SIG-M5 treated with dmso at 0.1 percent for 504 hours (cell line): ENCODE results near the gene SPRR2G.
"Not testable (repeated sequence)": the region's sequence is repeated elsewhere in the genome, so short reads cannot be mapped to it uniquely, and the experiment has no call there.

ENCODE experiments used
- DNase-seq: peaks from one replicate; lab custom pipeline; 2025; ENCODE audit not compliant: unreplicated experiment; lab: John Stamatoyannopoulos, UW

SPRR2G gene

DNA sequence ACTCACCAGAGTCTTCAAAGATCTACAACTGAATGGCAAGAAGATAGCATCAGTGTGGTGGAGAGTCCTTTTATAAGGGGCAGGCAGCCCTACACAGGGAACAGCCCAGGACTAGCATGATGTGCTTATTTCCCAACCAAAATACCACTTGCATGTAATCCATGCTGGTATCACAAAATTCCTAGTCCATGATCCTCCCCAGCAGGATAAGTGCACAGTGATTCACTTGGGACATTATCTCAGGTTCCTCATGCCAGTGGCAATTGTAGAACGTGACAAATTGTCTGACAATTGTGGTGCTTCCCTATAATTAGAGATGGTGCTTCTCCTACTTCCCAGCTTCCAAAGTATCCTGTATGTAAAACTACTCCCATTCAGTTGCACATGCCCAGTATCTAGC, at the start of gene SPRR2G:
Gene SPRR2G (minus strand): TSS at position 45 of the 400 bp plus-strand sequence. CDS start 780 bp downstream, outside the sequence.
- no peak for DNase-seq

DNA sequence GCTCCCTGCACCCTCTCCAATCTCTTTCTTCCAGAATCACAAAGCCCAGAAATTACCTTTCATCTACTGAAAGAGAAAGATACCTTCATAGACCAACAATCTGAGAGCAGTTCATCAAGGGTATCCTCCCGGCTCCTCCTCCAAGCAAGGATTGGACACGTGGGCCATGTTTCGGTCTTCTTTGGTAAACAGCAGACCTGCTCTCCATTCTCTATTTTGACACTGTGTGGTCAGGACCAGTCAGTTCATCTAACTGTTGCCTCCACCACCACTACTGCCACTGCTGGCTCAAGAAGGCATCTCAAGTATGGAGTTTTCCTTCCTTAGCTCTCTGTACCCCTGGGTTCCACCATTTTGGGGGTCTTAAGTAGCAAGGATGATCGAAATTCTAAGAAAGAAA, 44.5 kb upstream of the SPRR2G start:
- DNase-seq = no peak

DNA sequence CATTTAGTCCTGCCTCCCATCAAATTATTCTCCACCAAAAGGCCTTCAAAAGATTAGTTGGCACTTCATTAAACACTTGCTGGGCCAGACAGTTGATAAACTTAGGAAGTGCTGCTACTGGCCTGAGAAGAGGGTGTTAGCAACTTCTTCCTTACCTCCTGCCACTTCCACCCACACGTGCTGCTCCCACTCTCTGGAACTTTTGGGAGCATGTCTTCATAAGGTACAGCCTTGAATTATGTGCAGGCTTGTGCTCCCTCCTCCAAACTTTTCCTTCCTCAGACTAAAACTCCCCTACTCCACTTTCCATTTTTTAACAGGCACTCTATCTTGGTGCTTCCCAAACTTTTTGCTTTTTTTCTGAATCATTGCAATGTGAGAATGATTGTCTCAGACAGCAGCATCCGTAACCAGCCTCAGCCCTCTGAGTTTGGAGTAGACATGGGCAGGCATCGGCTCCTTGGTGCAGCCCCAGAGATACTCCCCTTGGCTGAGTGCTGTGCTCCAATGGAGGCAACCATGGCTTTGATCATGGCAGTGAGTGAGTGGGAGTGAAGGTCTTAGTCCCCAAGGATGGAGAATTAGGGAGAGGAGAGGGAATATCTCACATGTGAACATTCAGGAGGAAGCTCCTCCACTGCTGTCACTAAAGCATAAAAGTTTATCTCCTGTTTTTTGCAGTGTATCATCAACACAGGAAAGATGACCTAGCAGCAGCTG, 43.8 kb upstream of the SPRR2G start:
- no peak for DNase-seq

DNA sequence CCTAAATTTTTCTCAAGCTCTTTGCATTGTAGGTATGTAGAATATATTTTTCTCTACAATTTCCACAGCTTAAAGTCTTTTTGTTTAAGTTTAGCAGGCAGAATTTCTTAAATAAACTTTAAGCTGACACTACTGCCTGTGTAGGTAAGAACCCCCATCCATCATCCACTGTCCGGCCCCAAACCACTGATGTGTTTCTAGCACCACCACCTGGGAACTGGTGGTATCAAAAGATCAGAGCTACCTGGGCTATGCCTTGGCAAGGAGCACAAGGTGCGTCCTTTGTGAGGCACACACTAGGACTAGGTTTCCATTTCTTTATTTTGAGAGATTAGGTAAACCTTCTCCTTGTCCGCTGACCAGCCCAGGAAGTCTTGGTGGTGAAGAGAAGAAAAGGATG, 42.0 kb upstream of the SPRR2G start:
- no peak for DNase-seq

DNA sequence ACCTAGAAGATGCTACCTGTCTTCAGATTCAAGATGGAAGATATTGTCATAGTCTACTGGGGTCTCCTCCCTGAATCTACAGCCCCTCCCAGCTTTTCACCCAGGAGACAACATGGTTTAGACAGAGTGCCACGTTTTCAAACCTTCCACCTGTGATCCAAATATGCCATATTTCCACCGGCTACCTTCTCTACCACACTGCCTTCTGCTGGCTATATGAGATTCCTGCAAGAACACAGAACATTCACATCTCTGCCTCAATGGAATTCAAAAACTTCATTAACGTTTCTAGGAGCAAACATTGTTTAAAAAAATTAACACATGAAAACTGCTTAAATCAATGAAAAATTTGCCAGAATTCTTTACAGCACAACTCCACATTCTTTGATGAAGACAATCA, 39.7 kb upstream of the SPRR2G start:
- peak; percentile 28 for DNase-seq

DNA sequence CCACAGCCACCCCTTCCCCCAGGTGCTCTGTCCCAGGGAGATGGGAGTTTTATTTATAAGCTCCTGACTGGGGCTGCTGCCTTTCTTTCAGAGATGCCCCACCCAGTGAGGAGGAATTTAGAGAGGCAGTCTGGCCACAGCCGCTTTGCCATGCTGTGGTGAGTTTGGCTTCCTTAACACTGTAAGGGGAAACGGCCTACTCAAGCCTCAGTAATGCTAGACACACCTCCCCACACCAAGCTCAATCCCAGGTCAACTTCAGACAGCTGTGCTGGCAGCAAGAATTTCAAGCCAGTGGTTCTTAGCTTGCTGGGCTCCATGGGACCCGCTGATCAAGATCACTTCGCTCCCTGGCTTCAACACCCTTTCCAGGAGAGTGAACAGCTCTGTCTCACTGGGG, 37.6 kb upstream of the SPRR2G start:
- DNase-seq = not testable (repeated sequence)

DNA sequence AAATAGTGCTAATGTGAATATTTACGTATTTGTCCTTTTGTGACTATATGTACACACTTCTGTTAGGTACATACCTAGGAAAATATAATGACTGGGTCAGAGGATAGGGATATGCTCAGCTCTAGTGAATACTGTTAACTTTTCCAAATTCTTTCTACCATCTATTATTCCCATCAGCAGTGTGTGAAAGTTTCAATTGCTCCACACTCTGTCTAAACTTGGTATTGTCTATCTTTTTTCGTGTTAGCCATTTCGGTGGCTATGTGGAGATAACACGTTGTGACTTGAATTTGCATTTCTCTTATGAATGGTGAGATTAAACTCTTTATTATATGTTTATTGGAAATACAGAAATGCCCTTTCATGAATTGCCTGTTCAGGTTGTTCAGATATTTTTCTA, 29.9 kb upstream of the SPRR2G start:
- DNase-seq = no peak

DNA sequence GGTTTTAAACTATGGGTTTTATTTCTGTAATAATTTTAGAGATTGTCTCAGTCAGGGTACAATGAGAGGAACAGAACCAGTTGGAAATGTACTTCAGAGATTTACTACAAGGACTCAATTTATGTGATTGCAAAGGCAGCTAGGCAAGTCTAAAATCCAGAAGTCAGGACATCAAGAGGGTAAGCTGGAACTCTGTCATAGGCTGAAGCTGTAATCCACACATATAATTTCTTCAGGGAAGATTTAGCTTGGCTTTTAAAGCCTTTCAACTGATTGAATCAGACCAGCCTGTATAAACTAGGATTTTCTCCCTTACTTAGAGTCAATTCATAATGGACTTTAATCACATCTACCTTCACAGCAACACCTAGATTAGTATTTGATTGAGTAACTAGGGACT, 28.2 kb upstream of the SPRR2G start:
- DNase-seq = no peak

DNA sequence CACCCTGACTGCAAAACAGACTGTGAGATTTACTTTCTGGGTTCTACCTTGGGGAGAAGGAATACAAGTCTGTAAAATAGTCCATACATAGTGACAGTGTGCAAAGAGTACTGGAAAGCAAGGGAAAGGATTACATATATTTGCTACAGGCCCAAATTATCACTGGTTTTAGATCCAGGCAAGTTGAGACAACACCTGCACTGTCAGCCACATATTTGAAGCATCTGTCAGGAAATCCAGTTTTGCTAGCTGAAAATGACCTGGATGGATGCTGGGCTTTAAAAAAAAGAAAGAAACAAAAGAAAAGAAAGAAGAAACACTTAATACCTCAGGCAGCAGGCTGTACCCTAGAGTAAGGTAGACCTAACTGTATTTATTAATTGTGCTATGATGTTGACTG, 23.9 kb upstream of the SPRR2G start:
- no peak for DNase-seq

DNA sequence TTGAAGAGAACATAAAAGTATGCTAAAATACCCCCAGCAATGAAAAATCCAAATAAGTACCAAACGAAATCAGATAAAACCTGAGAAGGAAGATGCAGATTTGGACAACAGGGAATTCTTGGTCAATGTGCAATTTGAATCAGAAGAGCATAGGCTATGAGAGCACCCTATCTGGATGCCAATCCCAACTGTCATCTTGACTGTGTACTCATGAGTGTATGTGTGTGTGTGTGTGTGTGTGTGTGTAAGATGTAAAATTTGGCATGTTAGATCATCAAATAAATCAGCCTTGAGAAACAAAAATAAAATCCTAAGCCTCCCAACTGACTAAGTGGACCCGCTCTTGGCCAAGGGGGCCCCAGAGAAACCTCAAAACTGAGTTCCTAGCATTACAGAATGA, 18.0 kb upstream of the SPRR2G start:
- DNase-seq = no peak

DNA sequence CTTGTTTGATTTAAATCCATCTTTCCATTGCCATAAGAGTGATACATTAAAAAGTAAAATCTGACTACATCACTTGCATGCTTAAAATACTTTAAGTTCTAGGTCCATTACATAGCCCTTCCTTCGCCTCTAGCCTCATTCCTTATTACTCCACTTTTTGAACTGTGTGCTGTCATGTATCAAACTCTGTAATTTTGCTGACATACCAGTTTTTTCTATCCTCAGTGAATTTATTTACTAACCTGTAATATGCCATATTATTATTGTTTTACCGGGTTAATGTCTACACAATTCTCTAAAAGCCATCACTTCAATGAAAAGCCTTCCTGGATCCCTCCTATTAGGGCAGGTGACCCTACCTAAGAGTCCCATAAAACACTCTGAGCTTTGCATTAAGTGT, 4.9 kb upstream of the SPRR2G start:
- no peak for DNase-seq

DNA sequence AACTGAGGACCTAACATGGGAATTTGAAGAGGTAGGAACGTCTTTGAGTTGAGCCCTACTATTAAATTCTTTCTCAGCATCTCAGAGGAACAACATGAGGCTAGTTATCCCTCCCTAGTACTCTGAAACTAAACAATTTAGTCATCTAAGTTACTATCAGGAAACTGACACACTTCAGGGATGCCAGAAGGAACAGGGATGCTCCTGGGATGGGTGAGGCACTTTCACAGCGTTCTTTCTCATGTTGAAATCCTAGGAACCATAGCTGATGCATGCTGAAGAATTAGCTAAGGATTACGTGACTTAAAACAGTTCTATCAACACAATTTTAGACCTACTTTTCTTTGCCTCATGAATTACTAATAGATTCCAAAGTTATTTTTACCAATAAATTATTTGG, 1.8 kb upstream of the SPRR2G start:
- no peak for DNase-seq

DNA sequence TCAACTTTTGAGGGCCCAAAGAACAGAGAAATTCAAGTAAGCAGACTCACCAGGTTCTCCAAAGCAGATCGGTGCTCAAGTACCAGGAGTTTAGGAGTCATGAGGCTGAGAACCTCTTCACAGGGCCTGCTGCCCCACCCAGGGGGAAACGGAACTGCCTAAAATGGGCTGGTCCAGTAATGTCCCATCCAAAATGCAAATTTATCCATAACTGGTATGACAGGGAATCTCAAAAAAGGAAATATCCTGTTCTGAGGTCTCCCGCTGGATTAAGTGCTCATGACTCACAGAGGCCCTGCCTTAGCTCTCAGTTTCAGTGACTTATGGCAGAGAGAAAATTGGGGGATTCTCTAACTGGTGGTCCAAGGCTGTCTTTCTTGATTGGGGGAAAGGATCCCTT, 9.3 kb downstream of the SPRR2G start:
- DNase-seq = no peak

DNA sequence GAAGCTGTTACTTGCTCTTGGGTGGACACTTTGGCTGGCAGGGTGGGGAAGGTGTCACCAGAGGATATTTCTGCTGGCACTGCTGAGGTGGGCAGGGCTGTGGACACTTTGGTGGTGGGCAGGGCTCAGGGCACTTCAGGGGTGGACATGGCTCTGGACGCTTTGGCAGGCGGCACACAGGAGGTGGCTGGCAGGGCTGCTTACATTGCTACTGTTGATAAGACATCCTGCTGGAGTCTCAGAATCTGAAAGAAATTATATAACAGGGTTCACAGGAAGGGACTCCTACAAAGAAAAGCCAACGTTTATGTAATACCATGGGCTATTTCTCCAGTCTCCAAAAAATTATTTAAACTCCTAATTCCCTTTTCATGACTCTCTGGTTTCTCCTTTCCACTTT, 10.2 kb downstream of the SPRR2G start:
- no peak for DNase-seq

DNA sequence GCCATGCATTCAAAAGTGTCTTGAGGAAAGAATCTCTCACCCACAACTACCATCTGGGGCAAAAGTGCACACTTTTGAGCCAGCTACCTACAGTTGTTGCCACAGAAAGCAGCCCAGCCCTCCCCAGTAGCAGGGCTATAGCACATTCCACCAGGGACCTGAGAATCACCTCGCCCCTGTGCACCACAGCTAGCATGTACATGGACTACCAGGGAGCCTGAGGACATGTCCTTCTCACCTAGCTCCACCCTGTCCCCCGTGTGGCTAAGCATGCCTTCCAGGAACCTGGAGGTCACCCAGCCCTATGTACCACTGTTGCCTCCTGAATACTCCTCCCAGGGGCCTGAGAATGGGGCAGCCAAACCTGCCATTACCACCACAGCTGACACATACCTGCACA, 16.9 kb downstream of the SPRR2G start:
- DNase-seq = no peak

DNA sequence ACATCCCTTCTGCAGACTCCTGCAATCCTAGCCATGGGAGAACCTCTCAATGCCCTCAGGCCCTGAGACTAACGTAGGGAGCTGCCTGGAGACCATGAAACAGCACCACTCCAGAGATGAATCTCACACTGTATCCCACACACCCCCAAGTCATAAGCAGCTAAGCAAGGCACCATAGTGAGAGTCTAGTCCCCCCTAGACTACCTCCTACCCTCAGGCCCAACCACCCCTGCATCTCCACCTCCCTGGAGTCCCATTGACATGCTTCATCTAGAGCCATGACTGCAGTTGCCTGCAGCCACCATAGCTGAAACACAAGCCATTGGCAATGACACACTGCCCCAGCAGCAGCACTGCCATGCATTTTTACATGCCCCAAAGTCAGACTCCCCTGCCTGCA, 17.4 kb downstream of the SPRR2G start:
- DNase-seq = no peak

DNA sequence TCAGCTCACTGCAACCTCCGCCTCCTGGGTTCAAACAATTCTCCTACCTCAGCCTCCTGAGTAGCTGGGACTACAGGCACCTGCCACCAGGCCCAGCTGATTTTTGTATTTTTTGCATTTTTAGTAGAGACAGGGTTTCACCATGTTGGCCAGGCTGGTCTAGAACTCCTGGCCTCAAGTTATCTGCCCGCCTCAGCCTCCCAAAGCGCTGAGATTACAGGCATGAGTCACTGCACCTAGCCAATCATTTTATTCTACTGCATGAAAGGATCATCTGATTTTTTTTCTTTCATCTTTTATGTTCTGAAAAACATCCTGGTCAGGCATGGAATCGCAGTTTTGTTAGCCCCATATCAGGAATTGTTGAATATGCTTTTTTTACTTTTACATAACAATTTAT, 22.0 kb downstream of the SPRR2G start:
- not testable (repeated sequence) for DNase-seq

DNA sequence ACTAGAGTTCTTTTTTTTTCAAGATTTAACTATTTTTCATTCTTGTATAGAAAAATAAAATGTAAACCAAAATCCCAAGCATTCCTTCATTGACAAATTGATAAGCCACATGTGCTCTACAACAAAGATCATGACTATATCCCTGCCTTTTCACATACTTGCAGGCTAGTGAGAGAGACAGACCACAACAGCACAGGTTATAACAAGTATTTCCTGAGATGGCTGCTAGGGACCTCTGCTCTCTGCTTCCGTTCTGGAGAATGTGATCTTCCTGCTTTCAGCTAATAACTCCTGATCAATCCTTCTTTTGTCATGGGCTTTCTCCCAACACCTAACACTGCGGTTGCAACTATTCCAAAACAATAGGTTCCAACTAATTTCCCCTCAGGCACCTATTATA, 23.4 kb downstream of the SPRR2G start:
- DNase-seq = no peak

DNA sequence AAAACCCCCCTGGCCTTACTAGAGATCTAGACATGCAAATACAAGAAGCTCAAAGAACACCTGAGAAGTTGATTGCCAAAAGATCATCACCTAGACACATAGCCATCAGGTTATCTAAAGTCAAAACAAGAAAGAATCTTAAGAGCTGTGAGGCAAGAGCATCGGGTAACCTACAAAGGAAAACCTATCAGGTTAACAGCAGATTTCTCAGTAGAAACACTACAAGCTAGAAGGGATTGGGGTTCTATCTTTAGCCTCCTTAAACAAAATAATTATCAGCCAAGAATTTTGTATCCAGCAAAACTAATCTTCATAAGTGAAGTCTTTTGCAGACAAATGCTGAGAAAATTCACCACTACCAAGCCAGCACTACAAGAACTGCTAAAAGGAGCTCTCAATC, 25.2 kb downstream of the SPRR2G start:
- DNase-seq = no peak

DNA sequence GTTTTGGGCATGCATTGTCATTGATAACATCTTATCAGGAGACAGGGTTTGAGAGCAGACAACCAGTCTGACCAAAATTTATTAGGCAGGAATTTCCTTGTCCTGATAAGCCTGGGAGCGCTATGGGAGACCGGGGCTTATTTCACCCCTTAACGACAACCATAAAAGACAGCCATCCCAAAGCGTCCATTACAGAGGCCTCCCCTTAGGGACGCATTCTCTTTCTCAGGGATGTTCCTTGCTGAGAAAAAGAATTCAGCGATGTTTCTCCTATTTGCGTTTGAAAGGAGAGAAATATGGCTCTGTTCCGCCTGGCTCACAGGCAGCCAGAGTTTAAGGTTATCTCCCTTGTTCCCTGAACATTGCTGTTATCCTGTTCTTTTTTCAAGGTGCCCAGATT, 26.9 kb downstream of the SPRR2G start:
- not testable (repeated sequence) for DNase-seq

DNA sequence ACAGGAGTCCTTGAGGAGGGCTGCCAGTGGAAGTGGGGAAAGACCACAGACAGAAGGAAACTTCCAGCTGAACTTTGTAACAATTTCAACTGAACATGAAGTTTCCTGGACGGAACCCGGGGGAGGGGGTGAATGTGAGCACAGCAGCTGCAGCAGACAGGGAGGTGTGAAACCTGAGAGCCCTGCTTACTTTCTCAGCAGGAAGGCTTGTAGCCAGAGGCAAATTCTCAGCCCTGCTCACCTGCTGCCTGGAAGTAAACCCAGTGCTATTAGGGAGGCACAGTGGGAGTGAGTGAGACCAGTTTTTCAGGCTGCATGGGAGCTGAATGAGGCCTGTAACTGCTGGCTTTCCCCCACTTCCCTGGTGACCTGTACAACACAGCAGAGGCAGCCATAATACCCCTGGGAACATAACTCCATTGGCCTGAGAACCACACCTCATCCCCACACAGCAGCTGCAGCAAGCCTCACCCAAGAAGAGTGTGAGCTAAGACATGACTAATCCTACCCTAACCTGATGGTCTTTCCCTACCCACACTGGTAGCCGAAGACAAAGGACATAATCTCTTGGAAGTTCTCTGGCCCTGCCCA, 27.8 kb downstream of the SPRR2G start:
- peak; percentile 55 for DNase-seq

DNA sequence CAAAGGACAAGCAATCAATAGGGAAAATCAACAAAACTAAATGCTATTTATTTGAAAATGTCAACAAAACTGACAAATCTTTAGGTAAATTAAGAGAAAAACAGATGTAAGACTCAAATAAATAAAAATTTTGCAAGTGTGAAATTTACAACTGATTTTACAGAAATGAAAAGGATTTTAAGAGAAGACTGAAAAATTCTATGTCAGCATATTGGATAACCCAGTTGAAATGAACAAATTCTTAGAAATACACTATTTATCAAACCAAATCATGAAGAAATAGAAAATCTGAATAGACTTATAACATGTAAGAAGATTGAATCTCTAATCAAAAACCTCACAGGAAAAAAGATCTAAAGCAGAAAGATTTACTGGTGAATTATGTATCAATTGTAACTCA, 29.7 kb downstream of the SPRR2G start:
- DNase-seq = no peak

DNA sequence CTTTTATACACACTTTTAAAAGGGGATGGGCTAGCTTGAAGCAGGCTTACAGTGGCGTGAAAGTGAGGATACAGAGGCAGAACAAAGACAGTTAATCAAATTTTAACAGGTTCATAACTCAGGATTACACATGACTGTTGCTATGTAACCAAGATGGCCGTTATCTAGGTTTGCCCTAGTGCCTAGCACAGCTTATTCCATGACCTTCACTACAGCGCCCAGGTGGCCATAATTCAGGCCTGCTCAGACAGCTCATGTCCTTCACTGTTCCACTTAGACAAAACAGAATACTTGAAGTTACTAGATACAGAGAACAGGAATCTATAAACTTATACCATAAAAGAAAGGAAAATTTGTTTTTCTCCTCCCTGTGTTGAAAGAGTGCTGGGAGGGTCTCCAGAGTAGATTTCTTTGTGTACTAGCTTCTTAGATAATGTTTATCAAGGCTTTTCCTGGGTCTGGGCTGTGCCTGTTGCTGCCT, 31.2 kb downstream of the SPRR2G start:
- no peak for DNase-seq
